GM19463 (cell line): ENCODE data around the gene CYB561D2.
A peak's percentile ranks its signal among the peaks of the same experiment; 100 is the strongest.

Source experiments
- ATAC-seq: cut with Tn5 transposase; IDR thresholded peaks from one replicate; pipeline ENCODE4 v1.9.1; 2021; ENCODE audit warnings: mild to moderate bottlenecking, moderate library complexity; ENCODE audit not compliant: unreplicated experiment

Gene CYB561D2

DNA sequence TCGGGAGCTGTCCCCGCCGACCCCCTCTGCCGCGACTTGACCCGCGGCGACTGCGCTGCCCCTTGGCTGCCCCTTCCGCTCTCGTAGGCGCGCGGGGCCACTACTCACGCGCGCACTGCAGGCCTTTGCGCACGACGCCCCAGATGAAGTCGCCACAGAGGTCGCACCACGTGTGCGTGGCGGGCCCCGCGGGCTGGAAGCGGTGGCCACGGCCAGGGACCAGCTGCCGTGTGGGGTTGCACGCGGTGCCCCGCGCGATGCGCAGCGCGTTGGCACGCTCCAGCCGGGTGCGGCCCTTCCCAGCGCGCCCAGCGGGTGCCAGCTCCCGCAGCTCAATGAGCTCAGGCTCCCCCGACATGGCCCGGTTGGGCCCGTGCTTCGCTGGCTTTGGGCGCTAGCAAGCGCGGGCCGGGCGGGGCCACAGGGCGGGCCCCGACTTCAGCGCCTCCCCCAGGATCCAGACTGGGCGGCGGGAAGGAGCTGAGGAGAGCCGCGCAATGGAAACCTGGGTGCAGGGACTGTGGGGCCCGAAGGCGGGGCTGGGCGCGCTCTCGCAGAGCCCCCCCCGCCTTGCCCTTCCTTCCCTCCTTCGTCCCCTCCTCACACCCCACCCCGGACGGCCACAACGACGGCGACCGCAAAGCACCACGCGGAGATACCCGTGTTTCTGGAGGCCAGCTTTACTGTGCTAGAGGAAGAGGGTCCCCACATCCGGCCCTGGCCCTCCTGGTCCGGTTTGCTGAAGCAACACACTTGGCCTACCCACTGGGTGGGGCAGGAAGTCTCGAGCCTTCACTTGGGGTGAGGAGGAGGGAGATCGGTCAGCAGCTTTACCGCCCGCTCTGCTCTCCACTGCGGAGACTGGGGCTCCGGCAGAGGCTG is 10.0 kb upstream of the CYB561D2 start, which contains the start of gene RASSF1:
Gene RASSF1 (minus strand): TSS at position 389 of the 882 bp plus-strand sequence. CDS start 31 bp downstream, at position 358.
- peak; percentile 20 for ATAC-seq

DNA sequence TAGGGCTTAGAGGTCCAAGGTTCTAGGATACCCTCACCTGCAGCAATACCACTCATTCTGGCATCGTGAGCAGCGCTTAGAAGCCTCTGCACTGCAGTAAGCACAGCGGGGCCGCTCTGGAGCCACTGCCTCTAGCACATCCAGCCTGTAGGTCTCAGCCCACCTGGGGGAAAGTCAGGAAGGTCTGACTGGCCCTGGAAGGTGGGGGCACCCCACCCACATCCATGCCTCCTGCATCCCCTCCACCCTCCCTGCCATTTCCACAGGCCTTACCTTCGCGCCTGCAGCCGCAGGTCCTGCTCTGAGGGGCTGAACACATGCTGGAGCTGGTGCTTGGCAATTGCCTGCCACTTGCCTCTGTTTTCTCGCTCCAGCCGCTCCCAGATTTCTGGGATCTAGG is 9.1 kb upstream of the CYB561D2 start:
- ATAC-seq = no peak

DNA sequence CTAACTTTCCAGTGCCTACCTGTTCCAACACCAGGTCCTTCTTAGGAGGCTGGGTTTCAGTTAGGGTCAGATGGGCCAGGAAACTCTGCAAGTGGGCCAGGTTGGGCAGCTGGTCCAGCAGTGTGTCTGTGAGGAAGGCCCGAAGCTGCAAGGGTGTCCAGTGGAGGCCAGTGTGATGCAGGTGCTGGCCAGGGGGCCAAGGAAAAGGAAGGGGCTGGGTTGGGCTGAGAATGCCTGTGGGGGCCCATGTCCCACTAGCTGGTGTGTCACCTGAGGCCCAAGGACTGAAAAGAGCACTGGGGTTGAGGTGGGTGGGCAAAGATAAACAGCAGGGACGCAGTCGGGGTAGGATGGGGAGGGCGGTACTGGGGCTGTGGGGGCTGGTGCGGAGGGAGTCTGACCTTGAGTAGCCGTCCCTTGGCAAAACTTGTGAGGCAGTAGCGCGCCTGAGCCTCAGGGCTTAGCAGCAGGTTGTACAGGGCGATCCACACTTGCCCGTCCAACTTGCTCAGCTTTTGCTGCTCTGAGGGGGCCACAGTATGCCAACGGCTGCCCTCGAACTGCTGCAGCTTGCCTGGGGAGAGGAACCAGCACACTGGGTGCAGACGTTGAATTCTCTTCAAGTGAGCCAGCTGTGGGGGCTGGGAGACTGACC is 8.5 kb upstream of the CYB561D2 start:
- no peak for ATAC-seq

DNA sequence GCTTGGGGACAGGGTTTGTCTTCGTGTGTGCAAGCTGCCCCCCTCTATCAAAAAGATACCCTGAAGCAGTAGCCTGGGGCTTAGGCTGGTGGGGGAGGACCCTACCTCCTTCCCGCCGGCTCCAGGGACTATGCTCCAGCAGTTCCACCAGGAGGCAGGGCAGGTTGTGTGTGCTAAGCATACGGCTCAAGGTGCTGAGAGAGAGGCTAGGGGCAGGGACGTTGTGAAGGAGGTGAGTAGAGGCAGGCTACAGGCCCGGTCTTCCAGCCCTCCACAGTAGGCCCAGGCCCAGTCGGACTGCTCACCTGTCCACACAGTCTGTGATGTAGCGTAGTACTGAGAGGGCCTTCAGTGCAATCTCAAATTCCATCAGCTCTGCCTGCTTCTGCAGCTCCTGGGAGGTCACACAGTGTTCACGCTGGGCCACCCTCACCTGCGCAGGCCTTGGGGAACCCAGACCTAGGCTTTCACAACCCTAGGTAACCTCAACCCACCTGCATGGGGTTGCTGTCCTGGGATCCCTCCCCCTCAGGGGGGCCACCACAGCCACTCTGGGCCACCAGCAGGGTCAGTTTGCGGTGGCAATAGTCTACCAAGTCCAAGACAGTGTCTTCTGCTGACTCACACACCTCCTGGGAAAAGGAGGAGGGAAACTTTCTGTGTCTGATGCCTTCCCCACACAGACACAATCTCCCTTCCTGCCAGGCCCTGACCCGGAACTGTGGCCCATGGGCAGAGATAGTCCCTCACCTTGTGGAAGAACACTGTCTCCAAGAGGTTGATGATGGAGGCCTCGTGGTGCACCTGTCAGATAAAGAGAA is 7.6 kb upstream of the CYB561D2 start:
- no peak for ATAC-seq

DNA sequence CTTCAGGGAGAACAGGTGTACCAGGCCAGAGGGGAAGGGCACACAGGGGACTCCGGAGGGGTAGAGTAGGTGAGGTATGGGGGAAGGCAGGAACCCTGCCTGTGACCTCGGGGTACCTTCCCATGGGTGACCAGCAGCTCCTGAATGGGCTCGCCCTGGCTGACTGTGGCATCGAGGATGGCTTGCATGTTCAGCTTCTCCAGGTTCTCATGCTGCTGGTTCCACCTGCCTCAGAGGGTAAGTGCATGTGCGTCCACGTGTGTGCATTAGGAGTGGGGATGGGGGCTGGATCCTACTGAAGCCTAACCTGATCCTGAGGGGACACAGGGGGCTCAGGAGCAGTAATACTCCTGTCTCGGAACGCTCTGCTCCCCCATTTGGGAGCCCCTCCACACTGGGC is 5.7 kb upstream of the CYB561D2 start:
- no peak for ATAC-seq

DNA sequence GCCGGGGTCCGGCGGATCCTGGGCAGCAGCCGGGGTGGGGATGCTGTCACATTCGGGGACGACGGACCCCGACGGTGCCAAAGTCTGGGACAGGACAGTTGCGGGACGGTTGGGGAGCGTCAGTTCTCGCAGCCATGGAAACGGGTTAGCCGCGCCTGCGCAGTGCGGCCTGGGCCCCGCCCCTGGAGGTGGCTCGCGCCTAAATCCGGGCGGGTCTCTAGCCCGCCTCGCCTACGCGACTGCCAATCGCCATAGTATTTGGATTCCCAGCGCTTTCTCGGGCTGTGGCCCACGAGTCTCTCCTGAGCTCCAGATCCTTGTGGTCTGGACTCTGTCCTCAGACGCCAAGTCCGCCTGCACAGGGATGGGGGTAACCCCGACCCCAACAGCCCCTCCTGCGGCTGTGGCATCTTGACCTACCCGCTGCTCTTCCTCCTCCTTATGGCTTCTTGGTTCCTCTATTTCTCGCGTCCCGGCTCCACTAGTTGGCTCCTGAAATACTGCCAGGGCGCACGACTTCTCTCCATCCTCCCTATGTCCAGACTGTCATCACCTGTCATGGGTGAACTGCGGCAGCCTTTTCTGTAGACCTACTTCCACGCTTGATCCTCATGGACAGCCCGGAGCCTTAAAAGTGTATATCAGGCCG is 5.0 kb upstream of the CYB561D2 start, which contains the start of gene ZMYND10:
Gene ZMYND10 (minus strand): TSS at position 147 of the 649 bp plus-strand sequence. CDS start 153 bp downstream, outside the sequence.
- ATAC-seq = no peak

DNA sequence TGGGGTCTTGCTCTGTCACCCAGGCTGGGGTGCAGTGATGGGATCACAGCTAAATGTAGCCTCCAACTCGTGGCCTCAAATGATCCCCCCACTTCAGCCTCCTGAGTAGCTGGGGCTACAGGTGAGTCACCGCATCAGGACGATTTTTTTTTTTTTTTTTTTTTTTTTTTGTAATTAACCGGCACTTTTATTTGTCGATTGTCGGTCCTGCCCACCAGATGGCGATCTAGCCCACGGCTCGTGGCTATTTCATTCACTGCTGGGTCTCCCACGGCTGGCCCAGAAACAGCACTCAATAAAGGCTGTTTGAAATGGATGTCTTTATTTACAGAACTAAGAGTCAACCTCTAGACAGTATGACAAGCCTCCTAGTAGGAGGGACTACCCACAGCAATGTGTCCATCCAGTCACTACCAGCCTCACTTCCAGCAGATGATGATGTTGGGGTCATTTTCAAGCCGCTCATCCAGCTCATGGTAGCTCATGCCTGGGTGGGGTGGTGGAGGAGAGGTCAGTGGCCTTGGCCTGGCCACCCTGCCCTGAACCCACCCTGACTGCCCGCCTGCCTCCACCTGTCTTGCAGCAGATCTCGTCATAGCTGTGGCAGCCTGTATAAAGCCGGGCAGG is 3.4 kb upstream of the CYB561D2 start:
- no peak for ATAC-seq

DNA sequence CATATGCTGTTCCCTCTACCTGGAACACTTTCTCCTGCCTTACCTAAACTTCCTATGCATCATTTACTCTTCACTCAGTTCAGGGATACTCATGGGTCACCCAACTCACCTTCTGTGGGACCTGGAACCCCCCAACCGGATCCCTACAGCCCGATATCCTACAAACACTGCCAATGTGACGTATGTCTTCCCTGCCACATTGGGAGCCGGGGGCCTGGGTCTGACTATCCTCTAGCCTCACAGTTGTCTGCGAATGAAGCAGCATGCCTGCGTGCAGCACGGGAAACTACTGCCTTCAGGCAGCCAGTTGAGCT is 492 bp upstream of the CYB561D2 start:
- no peak for ATAC-seq

DNA sequence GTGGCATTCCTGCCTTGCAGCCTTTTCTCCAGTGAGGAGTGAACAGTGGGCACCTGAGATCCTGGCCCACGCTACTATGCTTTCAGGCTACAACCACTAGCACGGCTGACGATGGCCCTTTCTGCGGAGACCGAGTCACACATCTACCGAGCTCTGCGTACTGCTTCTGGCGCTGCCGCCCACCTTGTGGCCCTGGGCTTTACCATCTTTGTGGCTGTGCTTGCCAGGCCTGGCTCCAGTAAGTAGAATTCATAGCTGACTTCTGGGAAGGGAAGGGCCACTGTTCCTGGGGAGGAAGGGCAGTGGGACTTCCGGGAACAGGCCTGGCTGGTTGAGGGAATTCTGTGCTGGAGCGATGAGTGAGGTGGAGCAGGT is 648 bp downstream of the CYB561D2 start:
- no peak for ATAC-seq

DNA sequence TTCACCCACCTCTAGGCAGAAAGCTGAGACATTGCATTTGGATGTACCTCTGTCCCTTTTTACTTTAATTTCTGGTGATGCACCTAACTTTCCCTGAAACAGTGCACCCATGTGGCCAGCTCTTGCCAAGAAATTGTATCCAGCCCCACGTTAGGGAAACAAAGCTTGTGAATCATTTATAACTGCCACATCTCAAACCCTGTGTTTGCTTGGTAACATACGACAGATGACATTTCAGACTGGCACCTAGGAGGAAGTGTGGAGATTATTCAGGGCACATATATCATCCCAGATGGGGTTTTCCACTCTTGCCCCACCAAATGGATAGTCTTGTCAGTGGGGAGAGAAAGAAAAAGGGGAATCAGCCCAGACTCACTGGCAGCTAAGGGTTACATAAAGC is 2.1 kb downstream of the CYB561D2 start:
- ATAC-seq = no peak

DNA sequence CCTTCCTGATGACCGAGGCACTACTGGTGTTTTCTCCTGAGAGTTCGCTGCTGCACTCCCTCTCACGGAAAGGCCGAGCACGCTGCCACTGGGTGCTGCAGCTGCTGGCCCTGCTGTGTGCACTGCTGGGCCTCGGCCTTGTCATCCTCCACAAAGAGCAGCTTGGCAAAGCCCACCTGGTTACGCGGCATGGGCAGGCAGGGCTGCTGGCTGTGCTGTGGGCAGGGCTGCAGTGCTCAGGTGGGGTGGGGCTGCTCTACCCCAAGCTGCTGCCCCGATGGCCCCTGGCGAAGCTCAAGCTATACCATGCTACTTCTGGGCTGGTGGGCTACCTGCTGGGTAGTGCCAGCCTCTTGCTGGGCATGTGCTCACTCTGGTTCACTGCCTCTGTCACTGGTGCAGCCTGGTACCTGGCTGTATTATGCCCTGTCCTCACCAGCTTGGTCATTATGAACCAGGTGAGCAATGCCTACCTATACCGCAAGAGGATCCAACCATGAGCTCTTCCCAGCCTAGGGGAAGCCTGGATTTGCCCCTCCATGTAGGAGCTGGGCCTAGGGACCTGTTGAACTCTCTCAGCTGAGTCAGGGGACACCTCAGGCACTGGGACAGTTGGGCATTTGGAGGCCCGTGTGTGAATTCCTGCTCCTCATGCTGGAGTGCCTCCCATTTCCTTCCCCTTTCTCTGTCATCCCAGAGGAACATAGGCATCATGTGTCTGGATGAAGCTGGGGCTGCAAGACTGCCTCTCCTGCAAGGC is 2.8 kb downstream of the CYB561D2 start:
- no peak for ATAC-seq

DNA sequence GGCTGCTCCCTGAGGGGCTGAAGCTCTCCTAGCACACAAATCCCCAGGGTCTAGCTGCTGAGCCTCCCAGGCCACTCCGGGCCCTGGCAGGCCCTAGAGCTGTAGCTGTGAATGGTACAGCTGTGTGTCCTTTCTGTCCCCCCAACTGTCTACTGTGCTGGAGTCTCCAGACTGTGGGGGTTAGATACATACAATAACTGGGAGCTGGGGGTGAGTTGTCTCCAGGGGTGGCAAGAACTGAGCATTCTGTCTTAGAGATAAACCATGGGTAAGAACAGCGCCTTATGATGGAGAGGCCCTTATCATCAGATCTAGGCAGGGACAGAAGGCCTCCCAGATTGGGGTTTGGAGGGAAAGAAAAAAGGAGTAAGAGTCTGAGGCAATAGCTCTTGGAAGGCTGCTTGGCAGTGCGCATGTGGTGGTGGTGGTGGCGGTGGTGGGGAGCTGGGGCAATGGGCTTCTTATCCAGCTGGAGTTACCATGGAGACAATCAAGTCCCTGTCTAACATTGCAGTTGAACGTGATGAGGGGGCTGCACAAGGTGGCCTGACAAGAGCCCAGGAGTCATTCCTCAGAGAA is 3.6 kb downstream of the CYB561D2 start:
- ATAC-seq = no peak

DNA sequence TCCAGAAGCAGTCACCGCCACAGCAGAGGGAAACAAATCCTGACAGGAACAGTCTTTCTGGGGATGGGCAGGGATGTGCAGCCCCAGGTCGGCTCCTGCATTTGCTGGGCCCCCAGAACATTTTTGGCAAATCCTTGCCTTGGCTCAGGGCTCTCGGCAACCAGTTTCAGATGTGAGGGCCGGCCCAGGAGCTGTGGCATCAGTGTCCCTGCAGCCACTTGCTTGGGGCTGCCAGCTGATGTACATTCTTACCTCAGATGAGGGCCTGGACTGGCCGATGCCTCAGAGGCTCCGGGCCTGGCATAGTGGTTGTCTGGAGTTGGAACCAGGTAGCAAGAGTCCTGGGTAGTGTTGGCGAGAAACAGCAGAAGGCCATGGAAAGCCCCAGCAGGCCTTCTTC is 4.2 kb downstream of the CYB561D2 start:
- no peak for ATAC-seq

DNA sequence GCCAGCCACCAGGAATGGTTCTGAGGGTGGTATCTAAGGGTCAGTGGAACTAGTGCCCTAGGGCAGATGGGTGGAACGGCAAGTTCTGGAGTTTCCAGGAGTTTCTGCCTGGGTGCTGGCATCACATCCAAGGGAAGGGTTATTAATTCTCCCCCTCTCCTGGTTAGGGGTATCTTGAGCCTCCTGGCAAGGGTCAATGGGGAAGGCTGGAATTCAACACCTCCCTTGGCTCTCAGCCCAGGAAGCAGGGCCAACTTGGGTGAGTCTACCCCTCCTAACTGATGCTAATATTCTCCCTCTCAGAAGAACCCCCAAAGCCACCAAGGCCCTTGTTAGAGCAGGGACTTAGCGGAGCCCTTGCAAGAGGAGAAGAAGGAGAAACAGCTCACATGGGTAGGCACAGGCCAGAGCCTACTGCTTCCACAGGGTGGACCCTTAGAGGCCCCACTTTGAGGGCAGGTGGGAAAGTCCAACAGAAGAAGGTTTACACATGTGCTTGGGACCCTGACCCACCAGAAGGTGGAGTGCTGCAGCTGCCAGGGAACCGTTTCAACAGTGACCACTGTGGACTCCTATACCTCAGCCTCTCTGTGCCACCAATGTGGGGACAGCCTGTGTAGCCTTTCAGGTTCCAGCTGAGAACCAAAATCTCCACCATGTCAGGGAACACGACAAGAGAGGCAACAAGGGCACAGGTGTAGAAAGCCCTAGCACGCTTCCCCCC is 5.3 kb downstream of the CYB561D2 start:
- ATAC-seq = no peak

DNA sequence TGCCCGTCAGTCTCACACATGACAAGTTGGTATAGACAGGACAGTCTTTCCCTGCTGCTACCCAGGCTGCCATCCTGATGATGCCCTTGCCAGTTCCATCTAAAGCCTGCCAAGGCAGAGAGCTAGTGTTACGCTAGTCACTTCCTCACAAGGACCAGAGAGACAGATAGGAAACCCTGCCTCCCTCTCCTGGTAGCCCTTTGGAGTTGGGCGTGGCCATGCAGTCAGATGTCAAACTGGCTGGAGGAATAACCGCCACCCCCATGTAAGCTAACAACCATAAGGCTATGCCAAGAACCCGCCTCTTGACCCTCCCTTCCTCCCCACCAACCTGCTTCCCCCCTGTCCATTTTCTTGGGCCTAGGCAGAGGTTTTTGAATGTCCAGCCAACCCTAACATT is 5.9 kb downstream of the CYB561D2 start:
- ATAC-seq = no peak

DNA sequence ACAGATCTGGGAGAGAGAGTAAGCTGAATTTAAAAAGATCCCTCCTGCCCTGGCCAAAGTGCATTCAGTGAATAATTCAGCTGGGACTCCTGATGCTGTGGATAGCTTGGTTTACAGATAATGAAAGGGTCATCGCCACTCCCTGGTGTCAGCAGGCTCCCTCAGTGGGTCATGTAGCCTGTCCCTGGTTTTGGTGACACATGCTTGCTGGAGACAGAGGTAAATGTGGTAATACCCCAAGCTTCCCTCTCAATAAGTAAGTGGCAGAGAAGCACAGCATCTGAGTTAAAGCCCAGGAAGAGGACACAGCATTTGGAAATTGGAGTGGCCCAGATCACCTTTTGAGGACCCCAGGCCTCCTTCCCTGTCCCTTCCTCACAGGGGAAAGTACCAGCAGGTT is 6.8 kb downstream of the CYB561D2 start:
- ATAC-seq = no peak

DNA sequence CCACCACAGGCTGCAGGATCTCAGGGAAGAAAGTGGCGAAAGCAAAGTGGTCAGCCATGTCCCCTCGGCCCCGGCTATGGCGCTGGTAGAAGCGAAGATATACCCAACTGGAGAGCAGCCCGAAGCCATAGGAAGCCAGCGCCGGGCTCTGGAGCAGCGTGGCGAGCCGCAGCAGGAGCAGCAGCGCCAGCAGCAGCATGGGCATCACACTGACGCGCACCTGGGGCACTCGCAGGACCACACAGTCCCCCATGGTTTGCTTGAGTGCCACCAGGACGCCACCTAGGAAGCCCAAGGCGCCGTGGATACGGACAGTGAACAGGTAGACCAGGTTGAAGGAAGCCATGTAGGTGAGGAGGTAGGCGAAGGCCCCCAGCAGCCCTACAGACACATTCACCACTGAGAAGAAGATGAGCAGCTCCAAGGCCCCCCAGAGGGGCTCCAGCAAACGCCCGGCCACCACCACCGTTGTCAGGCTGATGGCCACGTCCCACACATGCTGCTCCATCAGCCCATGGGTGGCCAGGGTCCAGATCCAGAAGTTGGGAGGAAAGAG is 7.8 kb downstream of the CYB561D2 start:
- ATAC-seq = no peak
